Uterus (tissue), 4 donors: ENCODE data around the gene SPRR2D. TPM values are rescaled to one million over a fixed set of nuclear protein-coding genes. Genes with fewer than 3 reads are reported as not detected.

ENCODE experiments used
- DNase-seq, 2 donors: peaks; one replicate each; pipeline ENCODE4 v3.0.0-alpha.2; 2019 to 2020
- H3K27ac ChIP-seq, 2 donors: fragments of 200-600 bp; sonication (generic); 1 replicate in 1 of 2; 2 replicates in 1 of 2; pipeline ENCODE4 v1.5.1; 2016 to 2018
- H3K27me3 ChIP-seq, 2 donors: fragments of 200-600 bp; sonication (generic); one replicate each; pipeline ENCODE4 v1.5.1; 2018 to 2019; ENCODE audit warnings: control low read depth in 1 of 2
- H3K36me3 ChIP-seq, 2 donors: fragments of 200-600 bp; sonication (generic); one replicate each; pipeline ENCODE4 v1.5.1; 2019; ENCODE audit warnings: control low read depth in 1 of 2
- H3K4me1 ChIP-seq, 2 donors: fragments of 200-600 bp; sonication (generic); one replicate each; pipeline ENCODE4 v1.5.1; 2018 to 2019; ENCODE audit warnings: control low read depth in 1 of 2
- H3K4me3 ChIP-seq, 2 donors: fragments of 200-600 bp; sonication (generic); 1 replicate in 1 of 2; 2 replicates in 1 of 2; pipeline ENCODE4 v1.5.1; 2018 to 2019; ENCODE audit warnings: mild to moderate bottlenecking in 1 of 2
- H3K9me3 ChIP-seq, 2 donors: fragments of 200-600 bp; sonication (generic); one replicate each; pipeline ENCODE4 v1.5.1; 2019; ENCODE audit warnings: control low read depth in 1 of 2
- CTCF ChIP-seq, 4 experiments: fragments of 200-600 bp in 2 of 4; fragments of 450-650 bp in 2 of 4; sonication (generic) in 2 of 4; IDR thresholded peaks; one replicate each; pipeline ENCODE4 v1.5.1; 2016 to 2019; ENCODE audit warnings: antibody characterized with exemption in 4 of 4, mild to moderate bottlenecking in 2 of 4, moderate library complexity in 1 of 4
- POLR2A ChIP-seq, 2 donors: fragments of 450-650 bp; IDR thresholded peaks; one replicate each; pipeline ENCODE4 v1.6.1; 2016; ENCODE audit warnings: antibody characterized with exemption in 2 of 2, mild to moderate bottlenecking in 1 of 2, moderate library complexity in 1 of 2
- intact Hi-C: fragments of 100-400 bp; cut with DNase I; formaldehyde crosslinking; loops from one replicate; pipeline ENCODE4 v1.15.1; 2023; ENCODE audit warnings: low total_unique reads
- small RNA-seq: library from RNA; depleted of rRNA; stranded (forward); fragments of <200 nt; gene quantifications from one replicate; pipeline ENCODE3, GENCODE V24; 2016
- total RNA-seq, 4 donors: library from RNA; depleted of rRNA in 3 of 4; stranded (reverse); fragments of >200 nt in 3 of 4; gene quantifications; one replicate each; pipeline versions ENCODE4 v1.1.0 to v1.2.4, GENCODE V29; 2014 to 2023
- donor health status: DM: yes; HTN: yes; CAD: no.

Gene SPRR2D
- total RNA-seq, 4 donors from 2014 or later, result not detected

- Histone ChIP-seq H3K9me3 (no peaks in the 10 kb centered on the region), H3K4me1 (no peaks in the 10 kb centered on the region), H3K27ac (no peak overlapping the region), H3K27me3 (no peaks in the 10 kb centered on the region), H3K36me3 (no peaks in the 10 kb centered on the region), H3K4me3 (no peak overlapping the region)
- DNase-seq, result no peak
- intact Hi-C loops, result no loop called here
- TF ChIP-seq CTCF (IDR thresholded peaks at IDR 0.05) (no peak), POLR2A (IDR thresholded peaks at IDR 0.05) (no peak)
Measured at GRCh38 chr1:152996633-152997400, 44.1 kb downstream of the SPRR2D start.

GRCh38 chr1:152995842-152996241, 45.1 kb downstream of the SPRR2D start:
- no peaks in the 10 kb centered on the region for H3K27me3 ChIP-seq
- intact Hi-C loops, result no loop called here
- TF ChIP-seq POLR2A (IDR thresholded peaks at IDR 0.05) (no peak), CTCF (IDR thresholded peaks at IDR 0.05) (no peak)
- H3K27ac ChIP-seq, result no peak overlapping the region
- H3K36me3 ChIP-seq, result no peaks in the 10 kb centered on the region
- H3K9me3 ChIP-seq, result no peaks in the 10 kb centered on the region
- H3K4me3 ChIP-seq, result no peak overlapping the region
- no peak for DNase-seq
- H3K4me1 ChIP-seq, result no peaks in the 10 kb centered on the region

GRCh38 chr1:152993186-152993585, 47.7 kb downstream of the SPRR2D start:
- Histone ChIP-seq H3K27ac (no peak overlapping the region), H3K4me1 (no peaks in the 10 kb centered on the region), H3K9me3 (no peaks in the 10 kb centered on the region), H3K36me3 (no peaks in the 10 kb centered on the region), H3K27me3 (no peaks in the 10 kb centered on the region), H3K4me3 (no peak overlapping the region)
- no peak for DNase-seq
- intact Hi-C loops, result no loop called here
- TF ChIP-seq POLR2A (IDR thresholded peaks at IDR 0.05), result no peak
- no peak for TF ChIP-seq CTCF (IDR thresholded peaks at IDR 0.05)

Small RNA genes within 50 kb of the gene (small RNA-seq; reads per million reads assigned to genes)
- not detected for gene AL356867.1
- not detected for gene RF00322

Other genes with a start within 250 kb of the SPRR2D start
- not detected for gene LCE1D, start 244.4 kb downstream of the SPRR2D start, total RNA-seq
- not detected for gene LCE1C, start 234.5 kb downstream of the SPRR2D start, total RNA-seq
- gene LCE1B, start 229.1 kb downstream of the SPRR2D start, total RNA-seq, result not detected
- gene LCE1A, start 213.6 kb downstream of the SPRR2D start, total RNA-seq, result not detected
- gene LCE6A, start 198.3 kb downstream of the SPRR2D start, total RNA-seq, result not detected
- not detected for gene LCE7A, start 181.1 kb downstream of the SPRR2D start, total RNA-seq
- not detected for gene SMCP, start 162.8 kb downstream of the SPRR2D start, total RNA-seq
- gene IVL, start 132.6 kb downstream of the SPRR2D start, total RNA-seq, result not detected
- not detected for gene SPRR5, start 93.9 kb downstream of the SPRR2D start, total RNA-seq
- gene SPRR4, start 70.5 kb downstream of the SPRR2D start, total RNA-seq, result not detected
- not detected for gene SPRR1A, start 57.0 kb downstream of the SPRR2D start, total RNA-seq
- under 1 TPM in 2 of 4 donors, not detected in 2; 0.69 to 0.70 TPM for gene SPRR3, start 39.4 kb downstream of the SPRR2D start, total RNA-seq
- gene SPRR1B, start 9.9 kb downstream of the SPRR2D start, total RNA-seq, result not detected
- gene SPRR2A, start 16.4 kb upstream of the SPRR2D start, total RNA-seq, result under 1 TPM in 1 of 4 donors, not detected in 3; 0.67 TPM
- not detected for gene SPRR2B, start 30.5 kb upstream of the SPRR2D start, total RNA-seq
- gene SPRR2E, start 53.4 kb upstream of the SPRR2D start, total RNA-seq, result not detected
- 1 to 10 TPM in 1 of 4 donors, not detected in 3; 2.8 TPM for gene SPRR2F, start 72.4 kb upstream of the SPRR2D start, total RNA-seq
- gene SPRR2G, start 109.8 kb upstream of the SPRR2D start, total RNA-seq, result not detected
- not detected for gene LELP1, start 162.3 kb upstream of the SPRR2D start, total RNA-seq
- not detected for gene PRR9, start 176.5 kb upstream of the SPRR2D start, total RNA-seq
- not detected for gene LORICRIN, start 218.6 kb upstream of the SPRR2D start, total RNA-seq